Activated effector memory CD4-positive, alpha-beta T cell treated with anti-CD3 and anti-CD28 coated beads, Interleukin-2, amount 50 U/mL, for 16 hours (primary cell): ENCODE data around the gene DNAJB6.
"Not testable (repeated sequence)": the region's sequence is repeated elsewhere in the genome, so short reads cannot be mapped to it uniquely, and the experiment has no call there.

Experiments
- DNase-seq: peaks from one replicate; pipeline ENCODE4 v3.0.0-alpha.2; 2020

The DNAJB6 gene

GRCh38 chr7:157329447-157329846 lies 7.4 kb upstream of the DNAJB6 start:
- no peak for DNase-seq

GRCh38 chr7:157330567-157330966 lies 6.2 kb upstream of the DNAJB6 start:
- DNase-seq = not testable (repeated sequence)

- DNase-seq = not testable (repeated sequence)
These were observed 5.8 kb upstream of the DNAJB6 start for GRCh38 chr7:157331049-157331448.

GRCh38 chr7:157335236-157335635 lies 1.6 kb upstream of the DNAJB6 start:
- no peak for DNase-seq

- DNase-seq = no peak
These were observed 817 bp upstream of the DNAJB6 start for GRCh38 chr7:157335991-157336382.

- peak; percentile 89 for DNase-seq
These were observed 729 bp downstream of the DNAJB6 start for GRCh38 chr7:157337316-157338149.

GRCh38 chr7:157339777-157340677 lies 3.2 kb downstream of the DNAJB6 start:
- DNase-seq = peak; percentile 88

- DNase-seq = no peak
These were observed 10.6 kb downstream of the DNAJB6 start for GRCh38 chr7:157347217-157347904.

GRCh38 chr7:157348548-157348947 lies 11.7 kb downstream of the DNAJB6 start:
- no peak for DNase-seq

GRCh38 chr7:157352516-157352915 lies 15.7 kb downstream of the DNAJB6 start:
- DNase-seq = peak; percentile 61

GRCh38 chr7:157355784-157356511 lies 19.1 kb downstream of the DNAJB6 start:
- peak; percentile 62 for DNase-seq

GRCh38 chr7:157357129-157358040 lies 20.6 kb downstream of the DNAJB6 start:
- DNase-seq = peak; percentile 59

GRCh38 chr7:157358041-157358752 lies 21.4 kb downstream of the DNAJB6 start:
- DNase-seq = peak; percentile 50

- DNase-seq = peak; percentile 34
These were observed 21.9 kb downstream of the DNAJB6 start for GRCh38 chr7:157358753-157359096.

GRCh38 chr7:157359581-157359980 lies 22.8 kb downstream of the DNAJB6 start:
- DNase-seq = peak; percentile 42

- peak; percentile 28 for DNase-seq
These were observed 23.8 kb downstream of the DNAJB6 start for GRCh38 chr7:157360483-157361025.

- DNase-seq = no peak
These were observed 24.7 kb downstream of the DNAJB6 start for GRCh38 chr7:157361537-157361936.

- peak; percentile 31 for DNase-seq
These were observed 25.9 kb downstream of the DNAJB6 start for GRCh38 chr7:157362729-157363128.

GRCh38 chr7:157366722-157367121 lies 29.9 kb downstream of the DNAJB6 start:
- DNase-seq = no peak

- peak; percentile 46 for DNase-seq
These were observed 32.2 kb downstream of the DNAJB6 start for GRCh38 chr7:157368955-157369354.
